PC-9 (cell line): ENCODE data around the gene RGS11. TPM values are rescaled to one million over a fixed set of nuclear protein-coding genes. Genes with fewer than 3 reads are reported as not detected.

ENCODE experiments used
- BruUV-seq: library from RNA; stranded (reverse); fragments of 400-500 nt; replicated peaks from 2 replicates; lab custom pipeline; 2021; lab: Mats Ljungman, UMichigan
- CTCF ChIA-PET: fragments of 300-600 bp; sonication (Branson Sonifier 250); formaldehyde crosslinking; loops from one replicate; lab custom pipeline; 2022; ENCODE audit warnings: antibody characterized with exemption; lab: Charles Lee
- POLR2A ChIA-PET: fragments of 300-600 bp; sonication (Branson Sonifier 250); formaldehyde crosslinking; loops from one replicate; lab custom pipeline; 2022; ENCODE audit warnings: antibody characterized with exemption; ENCODE audit not compliant: unreplicated experiment; lab: Charles Lee
- DNase-seq, 2 experiments: peaks; one replicate each; pipeline versions ENCODE4 v3.0.0 to v3.0.0-alpha.2; 2015 to 2022; ENCODE audit warnings: mixed read lengths in 1 of 2
- H2AFZ ChIP-seq: fragments of 200-600 bp; sonication (generic); 2 replicates; pipeline ENCODE4 v1.8.1; 2017; ENCODE audit warnings: antibody characterized with exemption
- H3F3A ChIP-seq: fragments of 200-600 bp; sonication (generic); 2 replicates; pipeline ENCODE4 v1.8.1; 2017; ENCODE audit warnings: antibody characterized with exemption, mild to moderate bottlenecking, low read depth; ENCODE audit not compliant: insufficient read depth
- H3K27ac ChIP-seq: fragments of 200-600 bp; sonication (generic); 2 replicates; pipeline ENCODE4 v1.6.1; 2016; ENCODE audit warnings: mixed run types
- H3K27me3 ChIP-seq: fragments of 200-600 bp; sonication (generic); 2 replicates; pipeline ENCODE4 v1.6.1; 2016; ENCODE audit warnings: low read depth, mixed run types; ENCODE audit not compliant: insufficient read depth
- H3K36me3 ChIP-seq: fragments of 200-600 bp; sonication (generic); 2 replicates; pipeline ENCODE4 v1.6.1; 2016; ENCODE audit warnings: low read depth, mixed run types
- H3K4me1 ChIP-seq: fragments of 200-600 bp; sonication (generic); replicated peaks from 2 replicates; pipeline ENCODE4 v1.6.1; 2016; ENCODE audit warnings: mixed run types; ENCODE audit not compliant: insufficient read depth
- H3K4me2 ChIP-seq: fragments of 200-600 bp; sonication (generic); 2 replicates; pipeline ENCODE4 v1.6.1; 2017; ENCODE audit warnings: mixed run types
- H3K4me3 ChIP-seq: fragments of 200-600 bp; sonication (generic); 2 replicates; pipeline ENCODE4 v1.6.1; 2016; ENCODE audit warnings: mixed run types
- H3K79me2 ChIP-seq: fragments of 200-600 bp; sonication (generic); 2 replicates; pipeline ENCODE4 v1.6.1; 2017; ENCODE audit warnings: low read depth, mixed run types
- H3K9me2 ChIP-seq: fragments of 200-600 bp; sonication (generic); 2 replicates; pipeline ENCODE4 v1.8.1; 2017; ENCODE audit warnings: mild to moderate bottlenecking; ENCODE audit not compliant: insufficient read depth
- H3K9me3 ChIP-seq: fragments of 200-600 bp; sonication (generic); 2 replicates; pipeline ENCODE4 v1.8.1; 2016; ENCODE audit warnings: low read depth; ENCODE audit not compliant: insufficient read depth
- H4K20me1 ChIP-seq: fragments of 200-600 bp; sonication (generic); 2 replicates; pipeline ENCODE4 v1.8.1; 2017; ENCODE audit not compliant: insufficient read depth
- CTCF ChIP-seq: fragments of 200-600 bp; sonication (generic); conservative IDR thresholded peaks from 2 replicates; pipeline ENCODE4 v1.6.1; 2017; ENCODE audit warnings: mixed run types, antibody characterized with exemption, mild to moderate bottlenecking, moderate library complexity
- EZH2 ChIP-seq: fragments of 200-600 bp; sonication (generic); IDR thresholded peaks from 2 replicates; pipeline ENCODE4 v1.8.0; 2017; ENCODE audit warnings: antibody characterized with exemption, low read depth
- intact Hi-C: fragments of 100-400 bp; cut with micrococcal nuclease; formaldehyde crosslinking; loops from one replicate; pipeline ENCODE4 v1.10.0; 2022; ENCODE audit not compliant: unreplicated experiment
- total RNA-seq: library from RNA; stranded (reverse); gene quantifications from 2 replicates; pipeline ENCODE4 v1.2.3, GENCODE V29; 2021

The RGS11 gene
- total RNA-seq, 1 experiment from 2014 or later = not detected

- POLR2A ChIA-PET = interaction anchor here (0.6 to 0.7 kb wide), 2 partner anchors 10 to 237 kb away, joined by 3 to 5 read pairs; no protein-coding TSS in a partner anchor
These were observed 3.8 kb upstream of the RGS11 start for GRCh38 chr16:279531-279930.

GRCh38 chr16:278863-279366 is 3.2 kb upstream of the RGS11 start:
- Histone ChIP-seq H3K27me3 (peaks cover 12% of the 10 kb centered on the region; the same call in 1 of the 2 replicates), H3K27ac (no peak overlapping the region), H3K9me3 (no peaks in the 10 kb centered on the region), H3K4me1 (no peaks in the 10 kb centered on the region), H3K79me2 (no peaks in the 10 kb centered on the region), H3K4me2 (no peak overlapping the region), H2AFZ (no peak overlapping the region), H3F3A (peaks cover 12% of the 10 kb centered on the region; the same call in 1 of the 2 replicates), H3K9me2 (no peaks in the 10 kb centered on the region), H3K36me3 (no peaks in the 10 kb centered on the region), H3K4me3 (no peak overlapping the region), H4K20me1 (no peaks in the 10 kb centered on the region)
- no TSS peak for BruUV-seq
- ChIA-PET CTCF (interaction anchor here (0.6 kb wide), 1 partner anchor 15 kb away, joined by 9 read pairs; no protein-coding TSS in a partner anchor), POLR2A (interaction anchor here (0.5 to 0.7 kb wide), 3 partner anchors 10 to 238 kb away, joined by 3 to 5 read pairs (median 3); no protein-coding TSS in a partner anchor)
- intact Hi-C loops = no loop called here
- peak; percentile 39 to 58 for DNase-seq
- TF ChIP-seq EZH2 (no peak), CTCF (no peak)

More at GRCh38 chr16:279531-279930, 3.8 kb upstream of the RGS11 start:
- no peaks in the 10 kb centered on the region for H3K4me1 ChIP-seq
- BruUV-seq = no TSS peak
- no peak for DNase-seq
- TF ChIP-seq CTCF (no peak), EZH2 (no peak)
- H3K9me2 ChIP-seq = no peaks in the 10 kb centered on the region
- H2AFZ ChIP-seq = no peak overlapping the region
- H3K4me3 ChIP-seq = no peak overlapping the region
- H3F3A ChIP-seq = peaks cover 12% of the 10 kb centered on the region; the same call in 1 of the 2 replicates
- no peak overlapping the region for H3K27ac ChIP-seq
- H3K79me2 ChIP-seq = no peaks in the 10 kb centered on the region
- intact Hi-C loops = no loop called here
- H3K27me3 ChIP-seq = peaks cover 12% of the 10 kb centered on the region; the same call in 1 of the 2 replicates
- H3K9me3 ChIP-seq = no peaks in the 10 kb centered on the region
- H4K20me1 ChIP-seq = no peaks in the 10 kb centered on the region
- CTCF ChIA-PET = no interaction called here
- H3K4me2 ChIP-seq = no peak overlapping the region
- H3K36me3 ChIP-seq = no peaks in the 10 kb centered on the region

GRCh38 chr16:276426-277077 is 808 bp upstream of the RGS11 start:
- peaks cover 14% of the 10 kb centered on the region for H3K27me3 ChIP-seq
- H3K4me1 ChIP-seq = no peaks in the 10 kb centered on the region
- no peak overlapping the region for H2AFZ ChIP-seq
- TF ChIP-seq EZH2 = no peak
- TF ChIP-seq CTCF = no peak
- H3K9me2 ChIP-seq = no peaks in the 10 kb centered on the region
- H3K79me2 ChIP-seq = no peaks in the 10 kb centered on the region
- peaks cover 17% of the 10 kb centered on the region; the same call in 1 of the 2 replicates for H3F3A ChIP-seq
- no peak overlapping the region for H3K4me2 ChIP-seq
- H3K4me3 ChIP-seq = no peak overlapping the region
- no TSS peak for BruUV-seq
- ChIA-PET CTCF (no interaction called here), POLR2A (no interaction called here)
- H3K9me3 ChIP-seq = no peaks in the 10 kb centered on the region
- intact Hi-C loops = no loop called here
- no peak overlapping the region for H3K27ac ChIP-seq
- no peak for DNase-seq
- H4K20me1 ChIP-seq = no peaks in the 10 kb centered on the region
- H3K36me3 ChIP-seq = no peaks in the 10 kb centered on the region
